Suprapubic skin (tissue), 3 donors: ENCODE measurements around the gene COL5A1.

Experiments used
- EP300 ChIP-seq: sonication (generic); formaldehyde crosslinking; IDR thresholded peaks from one replicate; pipeline ENCODE4 v1.6.1; 2017; ENCODE audit warnings: antibody characterized with exemption
- POLR2A ChIP-seq, 2 donors: fragments of 450-650 bp; IDR thresholded peaks; one replicate each; pipeline ENCODE4 v1.6.1; 2017; ENCODE audit warnings: antibody characterized with exemption in 2 of 2, mild to moderate bottlenecking in 2 of 2, moderate library complexity in 2 of 2
- TF ChIP-seq, protein P1 (sequence below), 2 donors: fragments of 200-600 bp in 1 of 2; fragments of 450-650 bp in 1 of 2; sonication (generic) in 1 of 2; IDR thresholded peaks; one replicate each; pipeline ENCODE4 v1.5.1; 2016 to 2019; ENCODE audit warnings: antibody characterized with exemption in 2 of 2, mild to moderate bottlenecking in 1 of 2, moderate library complexity in 1 of 2

DNA sequence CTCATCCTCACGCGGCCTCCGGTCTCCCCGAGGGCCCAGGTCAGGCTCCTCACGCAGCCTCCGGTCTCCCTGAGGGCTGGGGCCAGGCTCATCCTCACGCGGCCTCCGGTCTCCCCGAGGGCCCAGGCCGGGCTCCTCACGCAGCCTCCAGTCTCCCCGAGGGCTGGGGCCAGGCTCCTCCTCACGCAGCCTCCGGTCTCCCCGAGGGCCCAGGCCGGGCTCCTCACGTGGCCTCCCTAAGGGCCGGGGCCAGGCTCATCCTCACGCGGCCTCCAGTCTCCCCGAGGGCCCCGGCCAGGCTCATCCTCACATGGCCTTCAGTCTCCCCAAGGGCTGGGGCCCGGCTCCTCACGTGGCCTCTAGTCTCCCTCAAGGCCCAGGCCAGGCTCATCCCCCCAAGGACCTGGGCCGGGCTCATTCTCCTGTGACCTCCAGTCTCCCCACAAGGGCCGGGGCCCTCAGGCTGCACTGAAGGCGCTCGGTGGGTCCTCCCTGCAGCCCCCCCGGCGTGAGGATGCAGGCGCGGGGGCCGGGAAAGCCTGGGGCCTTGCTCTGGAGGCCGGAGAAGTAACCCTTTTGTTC is 187.8 kb downstream of the COL5A1 start:
- TF ChIP-seq, protein P1, sequence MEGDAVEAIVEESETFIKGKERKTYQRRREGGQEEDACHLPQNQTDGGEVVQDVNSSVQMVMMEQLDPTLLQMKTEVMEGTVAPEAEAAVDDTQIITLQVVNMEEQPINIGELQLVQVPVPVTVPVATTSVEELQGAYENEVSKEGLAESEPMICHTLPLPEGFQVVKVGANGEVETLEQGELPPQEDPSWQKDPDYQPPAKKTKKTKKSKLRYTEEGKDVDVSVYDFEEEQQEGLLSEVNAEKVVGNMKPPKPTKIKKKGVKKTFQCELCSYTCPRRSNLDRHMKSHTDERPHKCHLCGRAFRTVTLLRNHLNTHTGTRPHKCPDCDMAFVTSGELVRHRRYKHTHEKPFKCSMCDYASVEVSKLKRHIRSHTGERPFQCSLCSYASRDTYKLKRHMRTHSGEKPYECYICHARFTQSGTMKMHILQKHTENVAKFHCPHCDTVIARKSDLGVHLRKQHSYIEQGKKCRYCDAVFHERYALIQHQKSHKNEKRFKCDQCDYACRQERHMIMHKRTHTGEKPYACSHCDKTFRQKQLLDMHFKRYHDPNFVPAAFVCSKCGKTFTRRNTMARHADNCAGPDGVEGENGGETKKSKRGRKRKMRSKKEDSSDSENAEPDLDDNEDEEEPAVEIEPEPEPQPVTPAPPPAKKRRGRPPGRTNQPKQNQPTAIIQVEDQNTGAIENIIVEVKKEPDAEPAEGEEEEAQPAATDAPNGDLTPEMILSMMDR (IDR thresholded peaks at IDR 0.05) = no peak
- TF ChIP-seq EP300 (no peak), POLR2A (IDR thresholded peaks at IDR 0.05) (no peak)
